NCI-H2196 treated with DMSO at 0.1 percent for 48 hours (cell line): ENCODE measurements around the gene CXCL13.
"Not testable (repeated sequence)": the region's sequence is repeated elsewhere in the genome, so short reads cannot be mapped to it uniquely, and the experiment has no call there.

Source experiments
- DNase-seq: peaks from one replicate; lab custom pipeline; 2025; ENCODE audit not compliant: unreplicated experiment; lab: John Stamatoyannopoulos, UW

Gene CXCL13, protein sequence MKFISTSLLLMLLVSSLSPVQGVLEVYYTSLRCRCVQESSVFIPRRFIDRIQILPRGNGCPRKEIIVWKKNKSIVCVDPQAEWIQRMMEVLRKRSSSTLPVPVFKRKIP

DNA sequence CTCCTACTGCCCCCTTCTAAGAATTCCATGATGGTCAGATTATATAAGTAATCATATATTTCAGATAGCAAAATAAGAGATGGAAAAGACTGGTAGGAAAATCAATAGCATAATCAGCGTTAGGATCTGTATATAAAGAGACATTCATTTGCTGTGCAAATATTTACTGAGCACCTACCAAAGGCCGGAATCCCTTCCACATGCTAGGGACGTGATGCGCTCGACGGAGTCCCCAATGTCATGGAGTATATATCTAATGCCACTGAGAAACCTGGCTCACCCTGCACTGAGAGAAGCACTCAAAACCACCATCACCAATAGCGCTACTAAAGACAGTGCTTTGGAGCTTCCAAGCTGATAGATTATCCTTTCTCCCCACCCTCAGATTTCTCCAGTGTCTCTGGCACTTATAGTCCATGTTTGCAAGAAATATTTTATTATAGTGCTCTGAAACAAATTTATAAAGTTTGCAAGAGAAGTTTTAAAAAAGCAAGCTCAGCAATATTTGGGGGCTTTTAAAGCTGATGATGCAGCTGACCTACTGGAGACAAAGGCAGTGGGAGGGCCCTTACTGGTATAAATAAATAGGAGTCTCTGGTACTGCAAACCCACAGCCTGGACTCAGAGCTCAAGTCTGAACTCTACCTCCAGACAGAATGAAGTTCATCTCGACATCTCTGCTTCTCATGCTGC, at the start of gene CXCL13:
Gene CXCL13 (plus strand): TSS at position 611 of the 693 bp plus-strand sequence. CDS start 46 bp downstream, at position 657.
- DNase-seq, result no peak

DNA sequence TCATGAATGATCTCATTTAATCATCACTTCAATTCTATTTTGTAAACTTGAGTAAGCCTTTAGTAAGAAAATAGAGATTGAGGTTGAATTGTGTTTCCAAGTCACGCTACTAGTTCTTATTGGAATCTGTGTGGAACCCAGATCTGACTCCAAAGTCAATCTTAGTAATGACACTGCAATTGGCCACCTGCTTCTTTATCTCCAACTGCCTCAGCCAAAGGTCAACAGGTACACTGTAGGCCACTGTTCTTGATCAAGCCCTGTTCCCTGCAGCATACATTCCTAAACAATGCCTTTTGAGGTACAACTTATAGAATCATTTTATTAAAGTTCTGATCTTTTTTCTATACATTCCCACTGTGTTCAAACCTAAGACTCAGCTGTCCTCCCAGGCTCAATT, 45.5 kb upstream of the CXCL13 start:
- DNase-seq, result no peak

DNA sequence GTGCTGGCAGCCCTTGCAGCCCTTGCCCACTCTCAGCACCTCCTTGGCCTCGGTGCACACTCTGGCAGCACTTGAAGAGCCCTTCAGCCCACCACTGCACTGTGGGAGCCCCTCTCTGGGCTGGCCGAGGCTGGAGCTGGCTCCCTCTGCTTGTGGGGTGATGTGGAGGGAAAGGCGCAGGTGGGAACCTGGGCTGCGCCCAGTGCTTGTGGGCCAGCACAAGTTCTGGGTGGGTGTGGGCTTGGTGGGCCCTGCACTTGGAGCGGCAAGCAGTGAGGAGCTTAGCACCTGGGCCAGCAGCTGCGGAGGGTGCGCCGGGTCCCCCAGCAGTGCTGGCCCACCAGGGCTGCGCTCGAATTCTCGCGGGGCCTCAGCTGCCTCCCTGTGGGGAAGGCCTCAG, 43.9 kb upstream of the CXCL13 start:
- not testable (repeated sequence) for DNase-seq

DNA sequence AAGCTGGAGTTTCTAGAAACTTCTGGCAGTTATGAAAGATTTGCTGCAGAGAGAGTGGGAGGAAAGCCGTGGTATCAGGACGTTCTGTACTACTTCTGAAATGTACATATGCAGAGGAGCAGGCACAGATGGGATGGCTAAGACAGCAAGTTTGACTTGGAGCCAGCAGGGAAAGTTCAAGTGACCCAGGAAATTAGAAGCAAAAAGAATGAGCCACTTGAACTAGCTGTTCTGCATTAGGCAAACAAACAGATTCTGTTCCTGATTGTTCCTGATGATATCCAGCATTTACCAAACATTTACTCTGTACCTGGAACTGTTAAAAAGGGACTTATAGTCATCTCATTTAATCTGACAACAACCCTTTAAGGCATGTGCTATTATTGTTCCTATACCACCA, 41.4 kb upstream of the CXCL13 start:
- DNase-seq, result no peak

DNA sequence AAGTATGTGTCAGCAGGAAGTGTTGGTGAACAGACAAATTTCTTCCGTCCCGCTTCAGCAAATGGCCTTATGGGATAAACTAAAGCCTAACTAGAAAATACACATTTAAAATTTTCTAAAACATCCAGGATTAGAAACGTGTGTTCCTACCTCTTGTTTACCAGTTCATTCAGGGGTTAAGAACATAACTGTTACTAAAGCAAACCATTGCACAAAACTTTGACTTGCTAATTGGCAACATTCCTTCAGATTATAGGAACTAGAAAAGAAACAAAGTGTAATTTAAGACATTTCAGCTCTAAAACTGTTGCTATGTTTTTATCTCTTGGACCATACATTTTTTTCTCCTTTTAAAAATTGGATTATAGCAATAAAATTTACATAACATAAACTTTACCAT, 39.5 kb upstream of the CXCL13 start:
- no peak for DNase-seq

DNA sequence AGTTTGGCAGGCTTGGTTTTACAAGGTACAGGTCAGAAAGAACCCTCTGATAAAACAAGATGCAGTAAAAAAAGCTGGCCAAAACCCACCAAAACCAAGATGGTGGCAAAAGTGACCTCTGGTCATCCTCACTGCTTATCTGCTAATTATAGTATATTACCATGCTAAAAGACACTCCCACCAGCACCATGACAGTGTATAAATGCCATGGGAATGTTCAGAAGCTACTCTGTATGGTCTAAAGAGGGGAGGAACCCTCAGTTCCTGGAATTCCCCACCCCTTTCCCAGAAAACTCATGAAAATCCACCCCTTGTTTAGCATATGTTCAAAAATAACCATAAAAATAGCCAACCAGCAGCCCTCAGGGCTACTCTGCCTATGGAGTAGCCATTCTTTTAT, 38.1 kb upstream of the CXCL13 start:
- no peak for DNase-seq

DNA sequence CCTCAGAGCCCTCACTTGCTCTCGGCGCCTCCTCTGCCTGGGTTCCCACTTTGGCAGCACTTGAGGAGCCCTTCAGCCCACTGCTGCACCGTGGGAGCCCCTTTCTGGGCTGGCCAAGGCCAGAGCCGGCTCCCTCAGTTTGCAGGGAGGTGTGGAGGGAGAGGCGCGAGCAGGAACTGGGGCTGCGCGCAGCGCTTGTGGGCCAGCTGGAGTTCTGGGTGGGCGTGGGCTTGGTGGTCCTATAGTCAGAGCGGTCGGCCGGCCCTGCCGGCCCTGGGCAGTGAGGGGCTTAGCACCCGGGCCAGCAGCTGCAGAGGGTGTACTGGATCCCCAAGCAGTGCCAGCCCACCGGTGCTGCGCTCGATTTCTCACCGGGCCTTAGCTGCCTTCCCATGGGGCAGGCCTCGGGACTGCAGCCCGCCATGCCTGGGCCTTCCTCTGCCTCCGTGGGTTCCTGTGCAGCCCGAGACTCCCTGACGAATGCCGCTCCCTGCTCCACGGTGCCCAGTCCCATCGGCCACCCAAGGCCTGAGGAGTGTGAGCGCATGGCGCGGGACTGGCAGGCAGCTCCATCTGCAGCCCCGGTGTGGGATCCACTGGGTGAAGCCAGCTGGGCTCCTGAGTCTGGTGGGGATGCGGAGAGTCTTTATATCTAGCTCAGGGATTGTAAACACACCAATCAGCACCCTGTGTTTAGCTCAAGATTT, 35.0 kb upstream of the CXCL13 start:
- DNase-seq, result not testable (repeated sequence)

DNA sequence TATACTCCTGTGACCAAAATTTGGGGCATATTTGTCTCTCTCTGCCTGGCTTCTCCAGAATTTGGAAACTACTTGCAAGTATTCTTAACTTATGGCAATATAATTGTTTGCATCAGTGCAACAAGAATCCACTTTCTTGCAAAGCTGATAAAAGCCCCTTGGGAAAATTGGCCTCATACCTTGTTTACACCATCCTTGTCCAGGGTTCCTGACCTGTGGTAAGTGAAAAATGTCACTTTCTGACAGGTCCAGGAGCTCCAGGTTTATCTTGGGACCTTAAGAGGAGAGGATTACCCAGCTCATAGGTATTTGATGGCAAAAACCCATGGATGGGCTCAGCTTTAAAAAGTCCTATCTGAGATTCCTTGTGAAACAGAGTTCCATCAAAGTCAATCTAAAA, 29.3 kb upstream of the CXCL13 start:
- DNase-seq, result no peak

DNA sequence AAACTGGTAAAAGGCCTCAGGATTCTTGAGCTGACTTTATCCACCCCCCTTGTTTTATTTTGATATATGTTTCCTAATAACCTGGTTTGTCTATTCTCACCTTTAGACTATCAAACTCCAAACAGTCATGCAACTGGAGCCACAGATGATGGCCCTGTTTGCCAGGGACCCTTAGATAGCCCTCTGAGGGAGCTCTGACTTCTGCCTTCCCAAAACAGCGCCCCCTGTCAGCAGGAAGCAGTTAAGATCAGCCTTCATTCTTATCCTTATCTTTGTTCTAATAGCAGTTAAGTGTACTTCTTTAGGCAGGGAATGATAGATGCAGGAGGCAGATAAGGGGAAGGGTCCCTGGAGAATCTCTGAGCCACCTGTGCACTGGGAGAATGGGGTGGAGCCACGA, 27.5 kb upstream of the CXCL13 start:
- no peak for DNase-seq

DNA sequence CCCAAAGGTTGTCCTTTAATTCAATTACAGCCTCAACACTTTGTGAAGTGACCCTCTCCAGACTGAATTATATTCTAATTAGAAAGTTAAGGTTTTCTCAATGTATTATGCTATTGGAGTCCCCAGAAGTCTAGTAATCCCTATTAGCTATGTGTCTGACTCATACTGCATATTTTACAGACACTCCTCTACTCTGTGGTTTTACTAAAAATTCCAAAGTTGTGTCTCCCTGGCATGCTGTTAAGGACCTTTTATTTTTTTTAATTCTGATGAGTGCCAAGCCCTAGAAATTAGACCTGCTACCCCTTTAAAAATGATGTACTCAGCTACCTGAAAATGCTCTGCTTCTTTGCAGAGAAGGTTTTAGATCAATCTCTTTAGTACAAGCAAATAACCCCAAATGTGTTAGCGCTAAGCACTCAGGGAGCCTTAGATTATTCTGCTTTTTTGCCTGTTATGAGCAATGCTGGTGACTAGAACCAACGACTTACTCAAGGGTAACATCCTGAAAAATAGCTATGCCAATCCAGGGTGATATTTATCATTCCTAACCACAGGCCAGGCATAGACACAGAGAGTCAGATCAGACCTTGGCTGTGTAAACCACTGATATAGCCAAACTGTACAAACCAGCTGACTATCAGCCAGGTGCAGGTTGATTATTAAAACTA, 26.1 kb upstream of the CXCL13 start:
- DNase-seq, result no peak

DNA sequence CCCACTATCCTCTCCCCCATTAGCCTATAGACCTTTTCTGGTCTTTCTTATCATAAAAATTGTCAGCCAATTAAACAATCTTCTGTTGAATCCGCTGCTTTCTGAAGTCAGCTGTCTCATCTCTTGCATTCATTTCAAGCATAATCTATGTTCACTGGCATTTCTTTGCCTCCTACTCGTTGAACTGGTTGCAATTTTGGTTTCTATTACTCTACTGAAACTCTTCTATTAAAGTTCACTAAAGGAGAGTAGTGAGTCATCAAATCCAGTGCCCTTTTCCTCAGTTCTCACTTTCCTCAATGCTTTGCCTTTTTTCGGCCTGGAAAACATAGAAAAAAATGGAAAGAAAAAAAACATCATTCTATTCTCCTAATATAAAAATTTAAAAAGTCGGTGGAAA, 23.9 kb upstream of the CXCL13 start:
- DNase-seq, result no peak

DNA sequence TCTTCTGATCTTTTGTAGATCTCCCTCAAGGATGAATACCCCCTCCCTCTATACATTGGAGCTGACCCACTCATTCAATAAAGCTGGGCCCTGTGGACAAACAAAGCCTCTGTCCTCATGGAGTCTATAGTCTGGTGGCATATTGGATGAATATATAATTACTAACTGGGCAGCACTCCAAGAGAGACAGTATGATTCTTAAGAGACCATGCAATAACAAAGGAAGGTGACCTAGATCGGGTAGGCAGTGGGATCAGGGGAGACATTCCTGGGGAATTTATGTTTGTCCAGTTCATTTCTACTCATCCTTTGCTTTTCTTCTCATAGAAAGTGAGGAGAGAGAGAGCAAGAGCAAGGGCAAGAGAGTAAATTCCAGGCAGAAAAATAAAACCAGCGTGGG, 23.5 kb upstream of the CXCL13 start:
- DNase-seq, result no peak

DNA sequence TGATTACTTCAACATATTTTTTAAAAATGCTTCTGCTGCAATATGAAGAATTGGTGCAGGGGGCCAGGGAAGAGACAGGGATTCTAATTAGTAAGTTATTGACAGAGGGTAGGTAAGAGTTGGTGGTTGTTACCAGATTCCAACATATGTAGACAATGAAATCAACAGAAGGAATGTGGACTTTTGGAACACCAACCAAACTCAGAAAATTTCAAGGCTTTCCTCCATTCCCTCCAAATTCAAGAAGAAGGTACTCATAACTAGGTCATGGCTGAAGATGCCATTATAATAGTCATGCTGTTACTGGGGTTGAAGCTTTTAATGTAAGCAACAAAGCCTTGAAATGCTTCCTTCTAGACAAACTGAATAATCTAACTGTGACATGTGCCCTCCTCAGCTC, 22.9 kb upstream of the CXCL13 start:
- DNase-seq, result no peak

DNA sequence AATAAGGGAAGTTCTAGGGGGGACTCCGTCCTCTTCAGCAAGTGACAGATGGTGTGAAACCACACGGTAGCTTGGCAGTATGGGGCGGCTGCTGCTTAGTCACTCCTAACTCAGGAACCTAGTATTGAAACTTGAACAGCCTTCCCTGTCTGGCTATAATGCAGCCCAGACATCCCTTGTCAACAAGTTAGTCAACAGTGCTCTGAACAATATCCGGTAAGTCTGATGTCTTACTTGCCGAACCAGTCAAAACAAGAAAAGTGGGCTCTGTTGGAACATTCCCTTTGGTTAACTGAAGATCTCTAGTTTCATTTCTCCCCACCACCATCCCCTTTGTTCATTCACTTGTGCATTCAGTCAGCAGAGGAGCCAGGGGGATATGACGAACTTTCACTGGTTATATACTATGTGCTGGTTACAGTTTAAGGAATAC, 18.7 kb upstream of the CXCL13 start:
- no peak for DNase-seq

DNA sequence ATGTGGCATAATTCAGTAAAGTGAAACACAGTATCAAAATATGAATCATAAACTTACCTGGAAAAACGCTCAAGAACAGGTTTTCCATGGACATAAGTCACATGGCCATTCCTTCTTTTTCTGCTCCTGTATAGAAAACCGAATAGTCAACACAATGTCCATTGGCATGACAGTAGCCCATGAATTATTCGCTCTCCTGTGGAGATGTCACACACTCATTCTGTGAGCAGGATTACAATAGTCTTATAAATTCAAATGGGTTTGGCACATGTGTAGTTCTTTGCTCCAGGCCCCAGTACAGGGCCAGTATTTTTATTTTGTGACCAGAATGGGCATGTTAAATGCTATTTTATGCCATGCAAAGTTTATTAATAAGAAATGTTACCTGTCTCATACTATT, 15.1 kb upstream of the CXCL13 start:
- no peak for DNase-seq

DNA sequence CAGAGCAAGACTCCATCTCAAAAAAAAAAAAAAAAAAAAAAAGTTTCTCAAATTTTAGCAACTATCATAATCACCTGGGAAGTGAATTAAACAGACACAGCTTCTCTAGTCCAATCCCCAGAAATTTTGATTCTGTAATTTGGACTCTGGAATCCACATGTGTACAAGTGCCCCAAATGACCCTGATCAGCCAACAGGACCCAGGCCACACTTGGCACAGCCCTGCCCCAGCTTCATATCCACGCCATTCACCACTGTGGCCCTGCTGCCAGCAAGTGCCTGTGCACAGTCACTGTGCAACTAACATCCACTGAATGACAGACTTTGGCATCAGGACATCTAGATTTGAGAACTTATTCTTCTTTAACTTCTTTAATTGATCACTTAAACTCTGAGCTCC, 14.1 kb upstream of the CXCL13 start:
- DNase-seq, result no peak

DNA sequence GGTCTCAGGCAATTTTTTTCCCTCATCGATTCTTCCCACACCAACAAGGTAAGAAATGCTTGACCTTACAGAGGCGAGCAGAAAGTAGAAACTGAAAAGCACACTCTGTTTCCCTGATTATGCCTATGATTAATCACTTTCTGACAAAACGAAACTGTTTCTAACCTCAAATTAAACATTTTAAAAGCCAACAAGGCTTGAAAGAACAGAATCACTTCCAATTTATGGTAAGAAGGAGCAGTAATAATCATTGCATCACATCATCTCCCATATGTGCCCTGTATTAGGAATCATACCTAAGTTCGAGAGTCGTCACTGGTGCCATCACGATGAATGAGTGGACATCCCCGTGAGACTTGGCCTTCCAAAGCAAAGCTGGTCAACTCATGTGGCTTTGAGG, 12.5 kb upstream of the CXCL13 start:
- DNase-seq, result no peak

DNA sequence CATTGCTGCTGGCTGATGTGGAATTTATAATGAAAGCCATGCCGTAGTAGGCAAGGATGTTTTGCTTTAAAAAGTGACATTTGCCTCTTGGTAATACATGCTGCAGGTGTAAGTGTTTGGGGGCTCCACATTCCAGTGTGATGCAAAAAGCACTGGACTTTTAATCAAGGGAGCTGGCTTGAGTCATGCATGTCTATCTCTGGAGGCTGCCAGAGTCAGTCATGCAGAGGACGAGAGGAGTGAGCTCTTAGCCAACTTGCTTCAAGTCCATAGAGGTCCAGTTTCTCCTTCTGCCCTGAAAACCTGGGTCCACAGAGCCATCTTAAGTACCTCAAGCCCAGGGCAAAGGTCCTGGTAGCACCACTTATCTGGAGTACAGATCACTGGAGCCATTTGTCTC, 11.6 kb upstream of the CXCL13 start:
- no peak for DNase-seq

DNA sequence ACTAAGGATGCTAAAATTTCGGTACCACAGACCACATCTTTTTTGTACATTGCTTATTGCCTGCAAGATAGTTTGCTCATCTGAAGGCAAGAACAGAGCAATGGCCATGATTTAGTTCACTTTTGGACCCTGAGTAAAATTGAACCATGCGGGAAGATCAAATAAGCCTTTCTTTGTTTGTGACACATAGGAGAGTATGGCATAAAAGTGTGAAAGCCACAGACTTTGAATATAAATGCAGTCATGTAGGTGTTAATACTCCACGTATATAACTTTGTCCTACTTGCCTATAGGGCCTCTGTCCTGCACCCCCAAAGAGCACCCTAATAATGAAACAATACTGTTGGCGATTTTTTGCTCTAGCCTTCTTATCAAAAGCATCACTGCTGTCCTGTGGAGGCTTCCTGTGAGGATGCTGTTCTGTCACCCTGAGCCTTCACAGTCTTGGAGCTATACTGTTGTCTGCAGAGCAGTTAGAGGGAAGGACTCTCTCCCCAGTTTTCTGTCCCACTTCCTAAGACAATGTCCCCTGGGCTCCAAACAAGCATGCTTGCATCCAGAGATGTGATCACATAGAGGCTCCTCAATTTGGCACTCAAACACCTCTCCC, 10.2 kb upstream of the CXCL13 start:
- no peak for DNase-seq

DNA sequence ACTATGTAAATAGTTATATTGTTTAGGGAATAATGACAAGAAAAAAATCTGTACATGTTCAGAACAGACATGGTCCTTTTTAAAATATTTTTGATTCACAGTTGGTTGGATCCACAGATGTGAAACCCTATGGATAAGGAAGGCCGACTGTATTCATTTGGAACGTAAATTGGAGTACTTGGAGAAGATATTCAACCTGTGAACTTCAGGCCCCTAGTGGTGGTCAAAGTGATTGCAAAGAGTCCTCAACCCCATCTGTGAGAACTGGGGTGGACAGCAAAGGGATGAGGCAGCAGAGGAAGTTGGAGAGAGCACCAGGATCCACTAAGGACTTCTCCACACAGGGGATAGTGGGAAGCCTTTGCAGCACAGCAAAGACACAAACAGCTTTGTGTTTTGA, 6.2 kb upstream of the CXCL13 start:
- no peak for DNase-seq
